ENCODE data around the gene ARIH2. TPM values are rescaled to one million over a fixed set of nuclear protein-coding genes. Genes with fewer than 3 reads are reported as not detected.

ARIH2 gene
- total RNA-seq, 1 experiment from 2014 or later = 122 TPM

DNA sequence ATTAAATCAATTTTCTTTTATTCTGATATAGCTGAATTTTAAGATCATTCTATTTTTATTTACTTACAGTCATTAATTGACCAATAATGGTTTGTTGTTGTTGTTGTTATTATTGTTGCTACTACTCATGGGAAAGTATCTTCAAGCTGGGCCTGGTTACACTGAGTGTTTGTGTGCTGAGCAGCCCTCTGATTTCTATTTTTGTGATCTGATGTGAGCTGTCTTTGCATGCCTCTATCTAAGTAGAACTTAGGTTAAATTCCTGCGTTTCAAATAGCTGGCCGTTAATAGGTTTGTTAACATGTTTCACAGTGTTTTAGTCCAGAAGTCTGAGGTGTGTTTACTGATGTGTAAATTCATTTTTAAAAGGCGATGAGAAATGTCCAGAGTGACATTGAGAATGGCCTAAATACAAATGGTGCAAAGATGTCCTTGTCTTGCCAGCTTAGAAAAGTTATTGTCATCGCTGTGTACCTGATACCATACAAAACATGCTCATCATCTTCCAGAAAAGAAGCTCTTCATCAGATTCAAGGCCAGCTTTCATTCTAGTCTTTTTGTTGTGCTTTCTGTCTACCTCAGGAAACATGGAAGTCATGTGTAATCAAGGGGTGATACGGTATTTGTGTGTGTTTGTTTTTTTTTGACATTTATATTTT is 15.8 kb downstream of the ARIH2 start:
- Histone ChIP-seq H3K4ac (ENCODE audit: low read depth, low read length) (no peak overlapping the region), H3K27ac (ENCODE audit: insufficient read length, low read depth, low read length) (no peak overlapping the region), H2AFZ (ENCODE audit: low read length) (no peak overlapping the region), H2BK20ac (ENCODE audit: low read depth, low read length, poor library complexity, severe bottlenecking) (no peak overlapping the region), H4K91ac (ENCODE audit: insufficient read length, low read depth, low read length) (no peak overlapping the region), H4K5ac (ENCODE audit: insufficient read length, low read depth, low read length) (no peak overlapping the region), H4K20me1 (ENCODE audit: control insufficient read depth, insufficient read depth, insufficient read length) (no peaks in the 10 kb centered on the region), H3K4me2 (ENCODE audit: insufficient read depth, insufficient read length, low read length) (no peak overlapping the region), H2BK120ac (ENCODE audit: low read depth, low read length, poor library complexity, severe bottlenecking) (no peak overlapping the region), H3K18ac (ENCODE audit: insufficient read length, low read depth, low read length) (no peak overlapping the region), H3K79me2 (ENCODE audit: insufficient read depth, low read length) (peaks cover 17% of the 10 kb centered on the region; the same call in 1 of the 2 replicates), H4K8ac (replicated peaks; ENCODE audit: insufficient read length, low read depth, low read length) (no peak overlapping the region), H3T11ph (ENCODE audit: low read length) (no peak overlapping the region), H2AK5ac (ENCODE audit: insufficient read length, low read length) (no peak overlapping the region), H3K23me2 (ENCODE audit: insufficient read length, low read depth, low read length, poor library complexity, severe bottlenecking) (no peaks in the 10 kb centered on the region), H3K4me1 (ENCODE audit: insufficient read depth, low read length) (no peaks in the 10 kb centered on the region), H2BK5ac (ENCODE audit: insufficient read length, low read length) (no peak overlapping the region), H3K9ac (ENCODE audit: extremely low read depth, insufficient read length, low read length) (no peak overlapping the region), H3K23ac (ENCODE audit: insufficient read length, low read depth, low read length) (no peak overlapping the region), H3K79me1 (ENCODE audit: insufficient read depth, low read depth, low read length, poor library complexity, severe bottlenecking) (peaks cover 14% of the 10 kb centered on the region), H2BK12ac (ENCODE audit: insufficient read length, low read depth, low read length) (no peak overlapping the region), H3K56ac (ENCODE audit: insufficient read length, low read depth, low read length) (no peak overlapping the region), H2BK15ac (ENCODE audit: low read depth, low read length) (no peak overlapping the region), H3K27me3 (ENCODE audit: insufficient read depth, low read length) (no peaks in the 10 kb centered on the region), H3K9me3 (ENCODE audit: control insufficient read depth, low read depth, low read length) (no peaks in the 10 kb centered on the region), H3K14ac (ENCODE audit: insufficient read depth, low read length) (no peak overlapping the region)
- H3K4me1 Mint-ChIP-seq = no peaks in the 10 kb centered on the region
- TF ChIP-seq, protein P1, sequence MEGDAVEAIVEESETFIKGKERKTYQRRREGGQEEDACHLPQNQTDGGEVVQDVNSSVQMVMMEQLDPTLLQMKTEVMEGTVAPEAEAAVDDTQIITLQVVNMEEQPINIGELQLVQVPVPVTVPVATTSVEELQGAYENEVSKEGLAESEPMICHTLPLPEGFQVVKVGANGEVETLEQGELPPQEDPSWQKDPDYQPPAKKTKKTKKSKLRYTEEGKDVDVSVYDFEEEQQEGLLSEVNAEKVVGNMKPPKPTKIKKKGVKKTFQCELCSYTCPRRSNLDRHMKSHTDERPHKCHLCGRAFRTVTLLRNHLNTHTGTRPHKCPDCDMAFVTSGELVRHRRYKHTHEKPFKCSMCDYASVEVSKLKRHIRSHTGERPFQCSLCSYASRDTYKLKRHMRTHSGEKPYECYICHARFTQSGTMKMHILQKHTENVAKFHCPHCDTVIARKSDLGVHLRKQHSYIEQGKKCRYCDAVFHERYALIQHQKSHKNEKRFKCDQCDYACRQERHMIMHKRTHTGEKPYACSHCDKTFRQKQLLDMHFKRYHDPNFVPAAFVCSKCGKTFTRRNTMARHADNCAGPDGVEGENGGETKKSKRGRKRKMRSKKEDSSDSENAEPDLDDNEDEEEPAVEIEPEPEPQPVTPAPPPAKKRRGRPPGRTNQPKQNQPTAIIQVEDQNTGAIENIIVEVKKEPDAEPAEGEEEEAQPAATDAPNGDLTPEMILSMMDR (conservative IDR thresholded peaks at IDR 0.05) = no peak
- DNase-seq = no peak
- H3K36me3 Mint-ChIP-seq (ENCODE audit: insufficient read depth in 1 of 3, low read depth in 3 of 3) = peaks cover 37 to 70% (median 62%) of the 10 kb centered on the region in 3 experiments
- no CpG with 5 or more reads among the region's 5 CpGs for WGBS (ENCODE audit: extremely low coverage, insufficient read length, low lambda C conversion rate)
- H3K9me3 Mint-ChIP-seq = no peaks in the 10 kb centered on the region; a peak in 1 of 5 replicates
- no peaks in the 10 kb centered on the region for H3K27me3 Mint-ChIP-seq (ENCODE audit: low read depth)
- no peak overlapping the region for H3K27ac Mint-ChIP-seq
- no peak overlapping the region for H3K4me3 Mint-ChIP-seq
